Measurements from ENCODE around the gene TUSC1. TPM values are rescaled to one million over a fixed set of nuclear protein-coding genes. Genes with fewer than 3 reads are reported as not detected.
A peak's percentile ranks its signal among the peaks of the same experiment; 100 is the strongest.
"Not testable (repeated sequence)": the region's sequence is repeated elsewhere in the genome, so short reads cannot be mapped to it uniquely, and the experiment has no call there.

Gene TUSC1
- polyA plus RNA-seq (2012; ENCODE audit: missing spikeins): 0.36 TPM

DNA sequence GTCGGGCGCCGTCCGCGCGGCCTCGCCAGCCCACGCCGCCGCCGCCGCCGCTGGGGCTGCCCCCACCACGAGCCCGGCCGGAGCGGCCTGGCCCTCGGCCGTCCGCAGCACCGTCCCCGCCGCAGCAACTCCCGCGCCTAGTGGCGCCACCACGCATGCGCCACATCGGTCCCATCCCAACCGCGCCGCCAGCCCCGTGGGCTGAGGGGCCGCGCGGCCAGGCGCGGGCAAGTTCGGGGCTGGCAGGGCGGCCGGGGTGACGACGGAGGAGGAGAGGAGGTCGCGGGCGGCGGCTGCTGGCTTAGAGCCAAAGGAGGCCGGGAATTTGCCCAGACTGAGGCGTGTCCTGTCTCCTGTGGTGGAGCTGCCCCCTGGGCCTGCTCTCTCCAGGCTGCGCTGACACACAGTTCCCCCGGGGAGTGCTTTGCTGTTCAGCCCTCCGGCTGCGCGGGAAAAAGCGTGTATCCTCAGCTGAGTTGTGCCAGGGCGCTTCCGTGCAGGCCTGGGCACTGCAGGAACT lies at the start of gene TUSC1:
Gene TUSC1, minus strand, starts transcription at position 298 of the 520 bp plus-strand sequence. Its CDS starts 132 bp downstream, at position 166.
- DNase-seq (ENCODE audit: insufficient read length) (peak; percentile 13), FAIRE-seq (no peak)
- TF ChIP-seq TAF1 (IDR thresholded peaks at IDR 0.05; ENCODE audit: borderline replicate concordance, low read depth, low read length) (no peak), POLR2AphosphoS5 (IDR thresholded peaks at IDR 0.05; ENCODE audit: low read depth, low read length) (no peak), POLR2A (IDR thresholded peaks at IDR 0.05; ENCODE audit: low read depth, low read length) (no peak)

DNA sequence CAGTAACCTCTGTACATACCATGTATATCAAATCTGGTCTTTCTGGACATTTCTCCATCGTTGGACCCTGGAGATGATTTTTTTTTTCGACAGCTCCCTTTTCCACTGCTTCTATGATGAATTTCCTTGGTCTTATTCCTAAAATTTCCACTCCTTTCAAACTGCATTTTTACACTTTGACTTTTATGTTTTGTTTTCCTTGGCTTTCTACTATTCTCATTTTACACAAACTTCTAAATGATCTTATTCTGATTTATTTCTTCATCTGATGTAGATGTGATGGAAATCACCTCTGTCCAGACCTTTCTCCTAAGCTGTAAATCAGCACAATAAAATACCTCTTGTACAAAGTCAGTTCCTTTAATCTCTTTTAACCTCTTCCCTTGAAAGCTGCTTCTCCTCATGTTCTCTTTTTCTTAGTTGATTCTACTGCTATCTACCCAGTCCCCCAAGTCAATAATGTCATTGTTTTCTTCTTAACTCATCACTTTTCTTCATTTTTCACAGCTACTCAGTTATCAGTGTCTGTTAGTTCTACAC lies 48.7 kb upstream of the TUSC1 start:
- no peak for TF ChIP-seq TAF1 (IDR thresholded peaks at IDR 0.05; ENCODE audit: borderline replicate concordance, low read depth, low read length)
- no peak for TF ChIP-seq POLR2AphosphoS5 (IDR thresholded peaks at IDR 0.05; ENCODE audit: low read depth, low read length)
- TF ChIP-seq POLR2A (IDR thresholded peaks at IDR 0.05; ENCODE audit: low read depth, low read length): no peak
- DNase-seq (ENCODE audit: insufficient read length): no peak
- no peak for FAIRE-seq

DNA sequence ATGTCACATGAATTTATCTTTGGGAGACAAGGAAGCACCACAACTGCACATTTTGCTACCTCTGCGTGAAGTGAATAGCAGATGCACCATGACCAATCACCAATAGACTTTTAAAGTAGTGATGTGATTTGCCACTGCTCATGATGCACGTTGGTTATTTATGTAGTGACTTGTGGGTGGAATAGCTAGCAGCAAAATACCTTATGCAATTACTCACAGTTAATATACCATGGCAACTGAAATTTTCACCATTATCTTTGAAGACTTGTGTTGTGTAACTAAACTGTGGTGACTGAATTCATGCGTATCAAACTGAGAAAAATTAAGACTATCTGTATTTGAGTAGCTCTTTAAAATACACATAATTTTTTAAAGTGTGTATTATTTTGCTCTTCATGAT lies 46.2 kb upstream of the TUSC1 start:
- FAIRE-seq (no peak), DNase-seq (ENCODE audit: insufficient read length) (no peak)
- TF ChIP-seq TAF1 (IDR thresholded peaks at IDR 0.05; ENCODE audit: borderline replicate concordance, low read depth, low read length) (no peak), POLR2A (IDR thresholded peaks at IDR 0.05; ENCODE audit: low read depth, low read length) (no peak), POLR2AphosphoS5 (IDR thresholded peaks at IDR 0.05; ENCODE audit: low read depth, low read length) (no peak)

DNA sequence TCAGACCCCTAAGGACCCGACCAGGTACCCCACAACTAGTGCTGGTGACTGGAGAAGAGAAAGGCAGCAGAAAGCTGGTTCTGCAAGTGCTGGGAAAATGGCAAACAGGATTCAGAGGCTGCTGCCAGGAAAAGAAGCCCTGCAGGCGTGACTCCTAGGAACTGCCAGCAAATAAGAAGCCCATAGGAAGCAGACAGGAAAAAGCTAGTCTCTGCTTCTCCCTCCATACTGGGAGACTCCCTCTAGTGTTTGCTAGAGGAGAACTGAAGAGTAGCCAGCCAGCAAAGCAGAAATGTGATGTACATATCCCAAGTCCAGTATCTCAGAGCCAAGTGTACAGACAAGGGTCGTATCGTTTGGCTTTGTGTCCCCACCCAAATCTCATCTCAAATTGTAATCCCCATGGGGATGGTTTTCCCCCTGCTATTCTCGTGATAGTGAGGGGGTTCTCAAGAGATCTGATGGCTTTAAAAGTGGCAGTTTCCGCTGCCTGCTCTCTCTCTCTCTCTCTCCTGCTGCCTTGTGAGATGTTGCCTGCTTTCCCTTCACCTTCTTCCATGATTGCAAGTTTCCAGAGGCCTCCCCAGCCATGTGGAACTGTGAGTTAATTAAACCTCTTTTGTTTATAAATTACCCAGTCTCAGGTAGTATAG lies 38.1 kb upstream of the TUSC1 start:
- DNase-seq (ENCODE audit: insufficient read length): no peak

DNA sequence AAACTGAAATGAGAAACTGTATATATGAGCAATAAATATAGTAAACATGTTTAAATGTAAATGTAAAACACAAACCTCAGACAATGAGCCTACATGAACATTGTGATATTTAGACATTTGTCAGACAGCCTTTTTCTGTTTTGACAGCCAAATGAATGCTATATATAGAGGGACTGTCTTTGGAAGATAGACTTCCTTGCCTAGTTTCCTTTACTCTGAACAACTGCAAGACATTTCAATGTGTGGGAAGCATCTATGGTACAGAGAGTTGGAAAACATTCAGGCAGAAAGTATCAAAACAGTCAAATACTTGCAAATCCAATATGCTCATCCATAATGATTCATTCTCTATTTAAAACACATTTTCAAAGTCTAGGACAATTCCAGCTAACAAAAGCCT lies 31.7 kb upstream of the TUSC1 start:
- TF ChIP-seq TAF1 (IDR thresholded peaks at IDR 0.05; ENCODE audit: borderline replicate concordance, low read depth, low read length): no peak
- FAIRE-seq: no peak
- DNase-seq (ENCODE audit: insufficient read length): no peak

More for the DNA sequence above, 38.1 kb upstream of the TUSC1 start:
- no peak for FAIRE-seq
- TF ChIP-seq POLR2AphosphoS5 (IDR thresholded peaks at IDR 0.05; ENCODE audit: low read depth, low read length) (no peak), TAF1 (IDR thresholded peaks at IDR 0.05; ENCODE audit: borderline replicate concordance, low read depth, low read length) (no peak), POLR2A (IDR thresholded peaks at IDR 0.05; ENCODE audit: low read depth, low read length) (no peak)

DNA sequence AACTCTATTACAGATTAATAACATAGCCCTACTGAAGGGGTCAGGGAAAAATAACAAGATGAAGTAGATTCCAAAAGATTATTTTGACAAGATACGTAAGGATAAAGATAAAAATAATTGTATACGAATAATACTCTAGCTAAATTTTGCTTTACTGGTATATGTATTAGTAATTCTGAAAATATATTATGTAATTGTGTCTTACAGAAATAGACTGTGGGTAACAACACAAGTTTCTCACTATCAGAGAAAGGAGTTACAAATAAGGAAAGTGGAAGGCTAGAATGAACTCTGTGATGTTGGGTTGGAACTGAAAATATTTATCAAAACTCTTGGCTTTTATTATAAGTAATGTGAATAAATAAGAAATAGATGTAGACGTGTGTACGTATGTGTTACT lies 26.6 kb upstream of the TUSC1 start:
- FAIRE-seq: no peak
- TF ChIP-seq TAF1 (IDR thresholded peaks at IDR 0.05; ENCODE audit: borderline replicate concordance, low read depth, low read length) (no peak), POLR2A (IDR thresholded peaks at IDR 0.05; ENCODE audit: low read depth, low read length) (no peak), POLR2AphosphoS5 (IDR thresholded peaks at IDR 0.05; ENCODE audit: low read depth, low read length) (no peak)
- no peak for DNase-seq (ENCODE audit: insufficient read length)

DNA sequence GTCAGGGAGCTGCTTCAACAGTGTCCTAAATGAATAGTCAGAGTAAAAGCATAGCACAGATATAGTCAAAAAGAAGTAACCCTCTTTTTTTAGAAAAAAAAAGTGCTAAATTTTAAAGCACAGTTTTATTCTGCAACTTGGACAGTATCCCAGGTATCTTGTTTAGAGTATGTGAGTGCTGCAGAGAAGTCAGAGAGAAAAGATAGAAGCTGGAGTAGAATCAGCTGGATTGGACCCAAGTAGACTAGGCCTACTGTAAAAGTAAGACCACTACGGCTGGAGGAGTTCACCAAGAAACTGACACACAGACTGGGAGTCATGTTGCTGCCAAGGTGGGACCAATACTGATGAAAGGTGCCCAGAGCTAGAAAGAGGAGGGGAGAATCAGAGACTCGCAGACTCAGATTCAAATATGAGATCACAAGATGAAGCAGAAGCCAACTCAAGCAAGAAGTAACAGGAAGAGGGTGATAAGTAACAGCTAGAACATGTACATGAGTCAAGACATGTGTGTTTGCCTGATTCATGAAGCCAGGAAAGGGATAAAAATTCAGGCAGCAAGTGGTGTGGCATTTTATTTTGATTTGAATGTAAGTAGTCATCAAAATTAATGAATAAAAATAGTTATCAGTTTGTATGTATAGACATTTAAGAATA lies 25.6 kb upstream of the TUSC1 start:
- no peak for FAIRE-seq
- DNase-seq (ENCODE audit: insufficient read length): no peak
- TF ChIP-seq POLR2A (IDR thresholded peaks at IDR 0.05; ENCODE audit: low read depth, low read length) (no peak), TAF1 (IDR thresholded peaks at IDR 0.05; ENCODE audit: borderline replicate concordance, low read depth, low read length) (no peak), POLR2AphosphoS5 (IDR thresholded peaks at IDR 0.05; ENCODE audit: low read depth, low read length) (no peak)

DNA sequence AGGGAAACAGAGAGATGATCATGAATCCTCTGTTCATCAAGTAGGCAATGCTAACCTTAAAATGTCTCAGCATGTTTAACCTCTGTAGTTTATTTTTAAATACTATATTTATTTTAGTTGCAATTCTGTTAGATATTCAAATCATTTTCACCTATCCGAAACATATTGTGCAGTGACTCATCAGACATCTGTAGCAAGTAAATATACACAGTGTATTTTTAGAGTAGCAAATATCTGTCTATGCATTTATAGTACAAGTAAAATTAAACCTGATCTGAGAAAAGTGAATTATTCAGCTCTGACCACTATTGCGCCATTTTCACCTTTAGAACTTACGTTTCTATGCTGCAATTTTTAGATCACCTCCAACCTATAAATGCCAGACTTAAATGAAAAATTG lies 24.3 kb upstream of the TUSC1 start:
- TF ChIP-seq TAF1 (IDR thresholded peaks at IDR 0.05; ENCODE audit: borderline replicate concordance, low read depth, low read length) (no peak), POLR2AphosphoS5 (IDR thresholded peaks at IDR 0.05; ENCODE audit: low read depth, low read length) (no peak), POLR2A (IDR thresholded peaks at IDR 0.05; ENCODE audit: low read depth, low read length) (no peak)
- DNase-seq (ENCODE audit: insufficient read length) (no peak), FAIRE-seq (no peak)

DNA sequence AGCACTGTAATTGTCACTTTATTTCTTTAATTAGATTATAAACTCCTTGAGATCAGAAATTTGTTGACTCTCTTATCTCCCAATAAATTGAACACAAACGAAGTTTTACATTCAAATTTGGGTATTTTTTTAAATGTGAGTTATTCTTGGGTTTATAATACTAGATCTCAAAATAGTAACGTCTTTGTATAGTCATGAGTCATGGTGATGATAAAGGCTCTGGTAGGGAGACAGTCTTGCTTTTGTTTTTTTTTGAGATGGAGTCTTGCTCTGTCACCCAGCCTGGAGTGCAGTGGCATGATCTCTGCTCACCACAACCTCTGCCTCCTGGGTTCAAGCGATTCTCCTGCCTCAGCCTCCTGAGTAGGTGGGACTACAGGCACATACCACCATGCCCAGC lies 22.7 kb upstream of the TUSC1 start:
- not testable (repeated sequence) for FAIRE-seq; DNase-seq (ENCODE audit: insufficient read length)

DNA sequence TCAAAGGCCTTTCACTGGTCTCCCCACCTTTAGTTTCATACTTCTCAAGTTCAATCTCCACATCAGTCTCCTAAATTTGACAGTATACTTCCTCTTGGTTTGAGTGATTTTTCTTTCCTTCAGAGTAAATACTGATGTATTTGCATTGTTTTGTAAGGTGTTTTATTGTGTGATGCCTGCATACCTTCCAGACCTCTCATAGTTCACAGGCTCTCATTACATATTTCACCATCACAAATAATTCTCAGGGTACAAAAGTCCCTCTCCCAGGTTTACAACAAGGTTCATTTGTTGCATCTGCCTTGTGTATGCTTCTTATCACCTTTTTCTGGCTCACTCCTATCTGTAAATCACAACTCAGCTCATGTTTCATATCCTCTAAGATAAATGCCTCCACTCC lies 22.2 kb upstream of the TUSC1 start:
- DNase-seq (ENCODE audit: insufficient read length) (no peak), FAIRE-seq (no peak)
- TF ChIP-seq TAF1 (IDR thresholded peaks at IDR 0.05; ENCODE audit: borderline replicate concordance, low read depth, low read length) (no peak), POLR2A (IDR thresholded peaks at IDR 0.05; ENCODE audit: low read depth, low read length) (no peak)

DNA sequence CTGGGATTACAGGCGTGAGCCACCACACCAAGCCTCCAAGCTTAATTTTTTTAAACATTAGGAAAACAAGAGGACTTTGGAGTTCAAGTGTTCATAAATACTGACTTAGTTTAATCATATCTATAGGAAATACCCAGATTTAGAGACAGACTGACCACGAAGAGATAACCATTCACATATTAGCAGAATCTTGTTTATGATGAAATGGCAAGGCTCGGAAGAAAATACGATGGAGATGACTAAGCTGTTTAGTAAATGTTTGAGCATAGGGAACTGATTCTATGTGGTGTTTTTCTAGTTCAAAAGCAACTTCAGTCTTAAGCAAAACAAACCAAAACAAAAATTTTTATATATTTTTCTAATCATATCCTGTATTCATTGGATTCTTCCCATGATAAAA lies 13.5 kb upstream of the TUSC1 start:
- FAIRE-seq: no peak
- TF ChIP-seq POLR2A (IDR thresholded peaks at IDR 0.05; ENCODE audit: low read depth, low read length): no peak
- TF ChIP-seq TAF1 (IDR thresholded peaks at IDR 0.05; ENCODE audit: borderline replicate concordance, low read depth, low read length): no peak
- no peak for TF ChIP-seq POLR2AphosphoS5 (IDR thresholded peaks at IDR 0.05; ENCODE audit: low read depth, low read length)
- DNase-seq (ENCODE audit: insufficient read length): no peak

DNA sequence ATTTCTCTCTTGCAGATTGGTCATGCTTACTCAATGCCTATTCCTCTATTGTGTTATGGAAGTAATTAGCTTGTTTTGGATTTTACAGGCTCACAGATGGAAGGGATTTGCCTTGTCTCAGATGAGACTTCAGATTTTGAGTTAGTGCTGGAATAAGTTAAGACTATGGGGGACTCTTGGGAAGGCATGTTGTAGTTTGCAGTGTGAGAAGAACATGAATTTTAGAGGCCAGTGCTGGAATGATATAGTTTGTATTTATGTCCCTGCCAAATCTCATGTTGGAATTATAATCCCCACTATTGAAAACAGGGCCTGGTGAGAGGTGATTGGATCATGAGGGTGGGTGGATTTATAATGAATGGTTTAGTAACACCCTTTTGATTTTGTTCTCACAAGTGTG lies 6.1 kb upstream of the TUSC1 start:
- FAIRE-seq (no peak), DNase-seq (ENCODE audit: insufficient read length) (no peak)
- no peak for TF ChIP-seq TAF1 (IDR thresholded peaks at IDR 0.05; ENCODE audit: borderline replicate concordance, low read depth, low read length)
- no peak for TF ChIP-seq POLR2A (IDR thresholded peaks at IDR 0.05; ENCODE audit: low read depth, low read length)
- no peak for TF ChIP-seq POLR2AphosphoS5 (IDR thresholded peaks at IDR 0.05; ENCODE audit: low read depth, low read length)
